WTC11 (cell line): Measurements from ENCODE around the gene ARHGAP15. TPM values are rescaled to one million over a fixed set of nuclear protein-coding genes. Genes with fewer than 3 reads are reported as not detected.
A peak's percentile ranks its signal among the peaks of the same experiment; 100 is the strongest.

ENCODE experiments used
- ATAC-seq: fragments of 200-7000 bp; cut with Tn5 transposase; 2 replicates; pipeline ENCODE4 v1.10.0; 2021; ENCODE audit warnings: mild to moderate bottlenecking, moderate library complexity
- CTCF ChIA-PET: fragments of 300-600 bp; sonication (Branson Sonifier 250); formaldehyde crosslinking; loops from one replicate; lab custom pipeline; 2021; ENCODE audit warnings: antibody characterized with exemption; lab: Charles Lee
- POLR2A ChIA-PET: fragments of 350-600 bp; sonication (Branson Sonifier 250); formaldehyde crosslinking; loops from one replicate; lab custom pipeline; 2021; ENCODE audit warnings: antibody characterized with exemption; lab: Charles Lee
- DNase-seq: peaks from one replicate; pipeline ENCODE4 v3.0.0; 2021; ENCODE audit warnings: low spot score
- H3K27ac Mint-ChIP-seq: 2 replicates; pipeline ENCODE4 v1.8.0; 2021; ENCODE audit warnings: mixed read lengths
- H3K27me3 Mint-ChIP-seq: 2 replicates; pipeline ENCODE4 v1.8.0; 2021; ENCODE audit warnings: low read depth, mild to moderate bottlenecking, moderate library complexity, mixed read lengths
- H3K36me3 Mint-ChIP-seq: 2 replicates; pipeline ENCODE4 v1.8.0; 2021; ENCODE audit warnings: mixed read lengths
- H3K4me1 Mint-ChIP-seq: 2 replicates; pipeline ENCODE4 v1.8.0; 2022; ENCODE audit warnings: mixed read lengths
- H3K4me3 Mint-ChIP-seq: 2 replicates; pipeline ENCODE4 v1.8.0; 2021; ENCODE audit warnings: mild to moderate bottlenecking, moderate library complexity, mixed read lengths
- H3K9me3 Mint-ChIP-seq: 2 replicates; pipeline ENCODE4 v1.8.0; 2021; ENCODE audit warnings: mixed read lengths
- ATF1 ChIP-seq: sonication (generic); formaldehyde crosslinking; IDR thresholded peaks from 2 replicates; pipeline ENCODE4 v1.8.1; 2023; ENCODE audit warnings: mild to moderate bottlenecking, moderate library complexity, missing genetic modification reagents
- CREM ChIP-seq: sonication (generic); formaldehyde crosslinking; IDR thresholded peaks from 2 replicates; pipeline ENCODE4 v1.8.1; 2022; ENCODE audit warnings: mild to moderate bottlenecking, missing genetic modification reagents, moderate library complexity
- ETV6 ChIP-seq: sonication (generic); formaldehyde crosslinking; IDR thresholded peaks from 2 replicates; pipeline ENCODE4 v1.8.1; 2022; ENCODE audit warnings: mild to moderate bottlenecking, missing genetic modification reagents
- FOXP1 ChIP-seq: sonication (generic); formaldehyde crosslinking; IDR thresholded peaks from 2 replicates; pipeline ENCODE4 v1.8.0; 2022; ENCODE audit warnings: missing genetic modification reagents, mild to moderate bottlenecking, moderate library complexity, borderline replicate concordance
- GTF2I ChIP-seq: fragments of 250-450 bp; sonication (Bioruptor Pico); conservative IDR thresholded peaks from 2 replicates; pipeline ENCODE4 v1.4.0; 2021; ENCODE audit warnings: mild to moderate bottlenecking
- IRF2 ChIP-seq: sonication (generic); formaldehyde crosslinking; IDR thresholded peaks from 2 replicates; pipeline ENCODE4 v1.8.0; 2022; ENCODE audit warnings: low read depth, missing genetic modification reagents, borderline replicate concordance
- KAT7 ChIP-seq: sonication (generic); formaldehyde crosslinking; IDR thresholded peaks from 2 replicates; pipeline ENCODE4 v1.8.1; 2023; ENCODE audit warnings: missing genetic modification reagents, mild to moderate bottlenecking, borderline replicate concordance
- NFATC4 ChIP-seq: fragments of 250-450 bp; sonication (Bioruptor Pico); IDR thresholded peaks from 2 replicates; pipeline ENCODE4 v1.9.0; 2021; ENCODE audit warnings: mild to moderate bottlenecking
- NFYB ChIP-seq: sonication (generic); formaldehyde crosslinking; conservative IDR thresholded peaks from 2 replicates; pipeline ENCODE4 v1.8.0; 2022; ENCODE audit warnings: low read depth, missing genetic modification reagents
- NR1H2 ChIP-seq: sonication (generic); formaldehyde crosslinking; IDR thresholded peaks from 2 replicates; pipeline ENCODE4 v1.9.0; 2021; ENCODE audit warnings: mild to moderate bottlenecking, moderate library complexity, missing genetic modification reagents
- NR2C2 ChIP-seq: sonication (generic); formaldehyde crosslinking; IDR thresholded peaks from 2 replicates; pipeline ENCODE4 v1.8.0; 2022; ENCODE audit warnings: mild to moderate bottlenecking, missing genetic modification reagents
- NR3C1 ChIP-seq: sonication (generic); formaldehyde crosslinking; conservative IDR thresholded peaks from 2 replicates; pipeline ENCODE4 v1.8.1; 2023; ENCODE audit warnings: low read depth, mild to moderate bottlenecking, missing genetic modification reagents
- SMAD3 ChIP-seq: sonication (generic); formaldehyde crosslinking; IDR thresholded peaks from 2 replicates; pipeline ENCODE4 v1.8.0; 2022; ENCODE audit warnings: missing genetic modification reagents, mild to moderate bottlenecking, borderline replicate concordance
- SMAD4 ChIP-seq: sonication (generic); formaldehyde crosslinking; IDR thresholded peaks from 2 replicates; pipeline ENCODE4 v1.8.0; 2022; ENCODE audit warnings: mild to moderate bottlenecking, missing genetic modification reagents
- SP1 ChIP-seq: sonication (generic); formaldehyde crosslinking; conservative IDR thresholded peaks from 2 replicates; pipeline ENCODE4 v1.8.1; 2022; ENCODE audit warnings: missing genetic modification reagents
- ZNF416 ChIP-seq: fragments of 250-450 bp; sonication (Bioruptor Pico); IDR thresholded peaks from 2 replicates; pipeline ENCODE4 v1.9.0; 2021; ENCODE audit warnings: mild to moderate bottlenecking, inconsistent platforms
- total RNA-seq: library from RNA; stranded (reverse); gene quantifications from 3 replicates; pipeline ENCODE4 v1.2.3, GENCODE V29; 2021
- TF ChIP-seq, protein P1 (sequence below): sonication (generic); formaldehyde crosslinking; conservative IDR thresholded peaks from 2 replicates; pipeline ENCODE4 v1.8.1; 2023; ENCODE audit warnings: mild to moderate bottlenecking, low read depth, missing genetic modification reagents, moderate library complexity
- TF ChIP-seq, protein P2 (sequence below): sonication (generic); formaldehyde crosslinking; IDR thresholded peaks from 2 replicates; pipeline ENCODE4 v1.8.1; 2022; ENCODE audit warnings: mild to moderate bottlenecking, missing genetic modification reagents, moderate library complexity, borderline replicate concordance
- TF ChIP-seq, protein P3 (sequence below): sonication (generic); formaldehyde crosslinking; IDR thresholded peaks from 2 replicates; pipeline ENCODE4 v1.8.0; 2023; ENCODE audit warnings: mild to moderate bottlenecking, missing genetic modification reagents
- TF ChIP-seq, protein P4 (sequence below): fragments of 250-450 bp; sonication (Bioruptor Pico); IDR thresholded peaks from 2 replicates; pipeline ENCODE4 v1.9.0; 2021; ENCODE audit warnings: mild to moderate bottlenecking
- TF ChIP-seq, protein P5 (sequence below): sonication (generic); formaldehyde crosslinking; IDR thresholded peaks from 2 replicates; pipeline ENCODE4 v1.8.1; 2022; ENCODE audit warnings: missing genetic modification reagents, borderline replicate concordance

ARHGAP15 gene
- total RNA-seq, 1 experiment from 2014 or later = 0.28 TPM

DNA sequence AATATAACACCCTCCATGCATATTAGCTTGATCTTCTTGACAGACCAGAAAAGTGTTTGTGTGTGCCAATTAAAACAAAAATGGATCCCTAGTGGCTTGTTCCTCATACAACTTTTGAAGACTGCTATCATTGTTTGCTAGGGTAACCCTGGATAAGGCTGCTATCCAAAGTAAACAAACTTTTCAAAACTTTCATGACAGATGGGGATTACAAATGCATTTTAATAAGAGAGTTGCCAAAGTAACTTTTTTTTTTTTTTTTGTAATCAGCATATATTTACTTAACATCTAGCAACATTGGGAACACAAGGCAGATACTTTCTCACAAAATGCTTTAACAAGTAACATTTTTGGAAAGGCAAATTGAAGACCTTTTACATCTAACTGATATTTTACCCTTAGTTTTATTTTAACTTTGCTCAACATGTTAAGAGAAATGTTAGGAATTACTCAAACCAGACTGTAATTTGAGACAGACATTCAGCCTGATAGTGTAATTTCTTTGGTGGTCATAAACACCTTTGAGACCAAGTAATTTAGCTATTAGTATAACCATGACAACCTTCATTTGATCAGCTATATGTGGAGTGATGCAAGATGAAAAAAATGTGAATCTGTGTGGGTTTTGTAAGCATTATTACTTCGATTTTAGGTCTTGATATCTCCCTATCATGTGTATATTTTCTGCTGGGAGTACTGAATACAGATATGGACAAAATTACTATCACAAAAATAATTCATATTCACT, 300.9 kb downstream of the ARHGAP15 start (continued):
- TF ChIP-seq CREM (CRISPR knock-in tag) = no peak
- TF ChIP-seq, all 79 proteins: peak for 0

DNA sequence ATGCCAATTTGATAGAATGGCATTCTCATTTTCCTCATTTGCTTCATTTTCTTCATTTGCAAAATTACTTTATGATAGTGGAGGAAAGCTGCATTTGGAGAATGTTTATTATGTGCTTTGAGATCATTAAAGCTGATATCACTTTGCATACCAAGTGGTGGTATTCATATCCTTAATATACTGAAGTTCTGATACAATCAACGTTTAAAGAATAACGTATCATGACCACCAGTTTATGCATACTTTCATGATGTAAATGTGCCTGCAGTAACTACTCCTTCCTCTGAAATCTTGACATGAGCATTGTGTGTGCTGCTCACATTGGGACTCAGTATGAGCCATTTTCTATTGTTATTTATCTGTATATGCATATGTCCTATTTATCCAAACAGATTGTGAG, 302.1 kb downstream of the ARHGAP15 start:
- Mint-ChIP-seq H3K36me3 (no peaks in the 10 kb centered on the region), H3K27ac (no peak overlapping the region), H3K27me3 (no peaks in the 10 kb centered on the region), H3K4me3 (no peak overlapping the region), H3K4me1 (no peaks in the 10 kb centered on the region), H3K9me3 (no peaks in the 10 kb centered on the region)
- ChIA-PET CTCF (no interaction called here), POLR2A (no interaction called here)
- TF ChIP-seq NFATC4 (CRISPR knock-in tag) = no peak
- TF ChIP-seq NR2C2 (CRISPR knock-in tag) = no peak
- DNase-seq = no peak
- ATAC-seq = no peak

DNA sequence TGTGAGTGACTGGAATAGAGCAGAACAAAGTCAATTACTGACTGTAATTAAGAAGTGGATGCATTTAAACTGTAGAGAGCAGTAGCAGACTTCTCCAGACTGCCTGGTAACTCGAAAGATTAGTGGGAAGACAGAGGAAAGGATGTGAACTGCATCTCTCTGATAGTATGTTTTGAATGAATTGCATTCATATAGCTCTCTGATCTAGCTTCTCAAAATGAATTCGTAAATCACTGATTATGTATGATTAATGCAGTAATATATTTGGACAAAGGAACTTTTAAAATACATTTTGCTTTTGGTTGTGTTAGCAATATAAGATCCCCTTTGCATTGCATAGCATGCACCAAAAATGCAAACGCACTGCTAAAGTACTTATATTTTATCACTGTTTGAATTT, 304.0 kb downstream of the ARHGAP15 start:
- no peak overlapping the region for H3K4me3 Mint-ChIP-seq
- ATAC-seq (peak; percentile 28; the same call in 1 of the 2 replicates), DNase-seq (no peak)
- H3K9me3 Mint-ChIP-seq = no peaks in the 10 kb centered on the region
- H3K4me1 Mint-ChIP-seq = no peaks in the 10 kb centered on the region
- no peaks in the 10 kb centered on the region for H3K27me3 Mint-ChIP-seq
- no peak overlapping the region for H3K27ac Mint-ChIP-seq
- TF ChIP-seq IRF2 (CRISPR knock-in tag) (no peak), ETV6 (no peak), ATF1 (no peak), FOXP1 (no peak), GTF2I (CRISPR knock-in tag) (no peak), NR1H2 (CRISPR knock-in tag) (no peak), SMAD3 (no peak), SMAD4 (CRISPR knock-in tag) (no peak), KAT7 (no peak), ZNF416 (CRISPR knock-in tag) (no peak), NFYB (no peak)
- TF ChIP-seq, protein P1, sequence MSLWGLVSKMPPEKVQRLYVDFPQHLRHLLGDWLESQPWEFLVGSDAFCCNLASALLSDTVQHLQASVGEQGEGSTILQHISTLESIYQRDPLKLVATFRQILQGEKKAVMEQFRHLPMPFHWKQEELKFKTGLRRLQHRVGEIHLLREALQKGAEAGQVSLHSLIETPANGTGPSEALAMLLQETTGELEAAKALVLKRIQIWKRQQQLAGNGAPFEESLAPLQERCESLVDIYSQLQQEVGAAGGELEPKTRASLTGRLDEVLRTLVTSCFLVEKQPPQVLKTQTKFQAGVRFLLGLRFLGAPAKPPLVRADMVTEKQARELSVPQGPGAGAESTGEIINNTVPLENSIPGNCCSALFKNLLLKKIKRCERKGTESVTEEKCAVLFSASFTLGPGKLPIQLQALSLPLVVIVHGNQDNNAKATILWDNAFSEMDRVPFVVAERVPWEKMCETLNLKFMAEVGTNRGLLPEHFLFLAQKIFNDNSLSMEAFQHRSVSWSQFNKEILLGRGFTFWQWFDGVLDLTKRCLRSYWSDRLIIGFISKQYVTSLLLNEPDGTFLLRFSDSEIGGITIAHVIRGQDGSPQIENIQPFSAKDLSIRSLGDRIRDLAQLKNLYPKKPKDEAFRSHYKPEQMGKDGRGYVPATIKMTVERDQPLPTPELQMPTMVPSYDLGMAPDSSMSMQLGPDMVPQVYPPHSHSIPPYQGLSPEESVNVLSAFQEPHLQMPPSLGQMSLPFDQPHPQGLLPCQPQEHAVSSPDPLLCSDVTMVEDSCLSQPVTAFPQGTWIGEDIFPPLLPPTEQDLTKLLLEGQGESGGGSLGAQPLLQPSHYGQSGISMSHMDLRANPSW (CRISPR knock-in tag) = no peak
- TF ChIP-seq, protein P2, sequence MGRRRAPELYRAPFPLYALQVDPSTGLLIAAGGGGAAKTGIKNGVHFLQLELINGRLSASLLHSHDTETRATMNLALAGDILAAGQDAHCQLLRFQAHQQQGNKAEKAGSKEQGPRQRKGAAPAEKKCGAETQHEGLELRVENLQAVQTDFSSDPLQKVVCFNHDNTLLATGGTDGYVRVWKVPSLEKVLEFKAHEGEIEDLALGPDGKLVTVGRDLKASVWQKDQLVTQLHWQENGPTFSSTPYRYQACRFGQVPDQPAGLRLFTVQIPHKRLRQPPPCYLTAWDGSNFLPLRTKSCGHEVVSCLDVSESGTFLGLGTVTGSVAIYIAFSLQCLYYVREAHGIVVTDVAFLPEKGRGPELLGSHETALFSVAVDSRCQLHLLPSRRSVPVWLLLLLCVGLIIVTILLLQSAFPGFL (CRISPR knock-in tag) = no peak
- H3K36me3 Mint-ChIP-seq = no peaks in the 10 kb centered on the region
- CTCF ChIA-PET = no interaction called here
- POLR2A ChIA-PET = no interaction called here

DNA sequence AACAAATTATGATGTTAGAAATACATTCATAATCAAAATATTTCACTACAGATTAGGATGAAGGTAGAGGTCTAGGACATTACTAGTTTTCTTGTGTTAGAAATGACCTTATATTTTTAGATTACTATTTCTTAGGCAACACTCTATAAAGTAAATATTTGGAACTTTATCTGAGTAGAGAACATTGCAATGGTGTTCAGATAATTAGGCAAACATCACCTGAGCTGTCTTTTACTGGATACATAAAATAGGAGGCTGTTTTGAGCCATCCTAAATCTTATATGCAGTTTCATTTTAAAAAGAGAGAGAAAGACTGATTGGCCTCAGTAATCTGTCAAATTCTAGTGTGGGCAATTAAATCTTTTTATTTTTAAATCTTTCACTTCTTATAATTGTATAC, 304.6 kb downstream of the ARHGAP15 start:
- H3K36me3 Mint-ChIP-seq = no peaks in the 10 kb centered on the region
- no peaks in the 10 kb centered on the region for H3K4me1 Mint-ChIP-seq
- H3K4me3 Mint-ChIP-seq = no peak overlapping the region
- H3K27me3 Mint-ChIP-seq = no peaks in the 10 kb centered on the region
- TF ChIP-seq, protein P3, sequence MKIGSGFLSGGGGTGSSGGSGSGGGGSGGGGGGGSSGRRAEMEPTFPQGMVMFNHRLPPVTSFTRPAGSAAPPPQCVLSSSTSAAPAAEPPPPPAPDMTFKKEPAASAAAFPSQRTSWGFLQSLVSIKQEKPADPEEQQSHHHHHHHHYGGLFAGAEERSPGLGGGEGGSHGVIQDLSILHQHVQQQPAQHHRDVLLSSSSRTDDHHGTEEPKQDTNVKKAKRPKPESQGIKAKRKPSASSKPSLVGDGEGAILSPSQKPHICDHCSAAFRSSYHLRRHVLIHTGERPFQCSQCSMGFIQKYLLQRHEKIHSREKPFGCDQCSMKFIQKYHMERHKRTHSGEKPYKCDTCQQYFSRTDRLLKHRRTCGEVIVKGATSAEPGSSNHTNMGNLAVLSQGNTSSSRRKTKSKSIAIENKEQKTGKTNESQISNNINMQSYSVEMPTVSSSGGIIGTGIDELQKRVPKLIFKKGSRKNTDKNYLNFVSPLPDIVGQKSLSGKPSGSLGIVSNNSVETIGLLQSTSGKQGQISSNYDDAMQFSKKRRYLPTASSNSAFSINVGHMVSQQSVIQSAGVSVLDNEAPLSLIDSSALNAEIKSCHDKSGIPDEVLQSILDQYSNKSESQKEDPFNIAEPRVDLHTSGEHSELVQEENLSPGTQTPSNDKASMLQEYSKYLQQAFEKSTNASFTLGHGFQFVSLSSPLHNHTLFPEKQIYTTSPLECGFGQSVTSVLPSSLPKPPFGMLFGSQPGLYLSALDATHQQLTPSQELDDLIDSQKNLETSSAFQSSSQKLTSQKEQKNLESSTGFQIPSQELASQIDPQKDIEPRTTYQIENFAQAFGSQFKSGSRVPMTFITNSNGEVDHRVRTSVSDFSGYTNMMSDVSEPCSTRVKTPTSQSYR (CRISPR knock-in tag) = no peak
- TF ChIP-seq NR3C1 (CRISPR knock-in tag) (no peak), NR2C2 (CRISPR knock-in tag) (no peak), SP1 (no peak)
- TF ChIP-seq, protein P4, sequence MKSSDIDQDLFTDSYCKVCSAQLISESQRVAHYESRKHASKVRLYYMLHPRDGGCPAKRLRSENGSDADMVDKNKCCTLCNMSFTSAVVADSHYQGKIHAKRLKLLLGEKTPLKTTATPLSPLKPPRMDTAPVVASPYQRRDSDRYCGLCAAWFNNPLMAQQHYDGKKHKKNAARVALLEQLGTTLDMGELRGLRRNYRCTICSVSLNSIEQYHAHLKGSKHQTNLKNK (CRISPR knock-in tag) = no peak
- TF ChIP-seq, protein P5, sequence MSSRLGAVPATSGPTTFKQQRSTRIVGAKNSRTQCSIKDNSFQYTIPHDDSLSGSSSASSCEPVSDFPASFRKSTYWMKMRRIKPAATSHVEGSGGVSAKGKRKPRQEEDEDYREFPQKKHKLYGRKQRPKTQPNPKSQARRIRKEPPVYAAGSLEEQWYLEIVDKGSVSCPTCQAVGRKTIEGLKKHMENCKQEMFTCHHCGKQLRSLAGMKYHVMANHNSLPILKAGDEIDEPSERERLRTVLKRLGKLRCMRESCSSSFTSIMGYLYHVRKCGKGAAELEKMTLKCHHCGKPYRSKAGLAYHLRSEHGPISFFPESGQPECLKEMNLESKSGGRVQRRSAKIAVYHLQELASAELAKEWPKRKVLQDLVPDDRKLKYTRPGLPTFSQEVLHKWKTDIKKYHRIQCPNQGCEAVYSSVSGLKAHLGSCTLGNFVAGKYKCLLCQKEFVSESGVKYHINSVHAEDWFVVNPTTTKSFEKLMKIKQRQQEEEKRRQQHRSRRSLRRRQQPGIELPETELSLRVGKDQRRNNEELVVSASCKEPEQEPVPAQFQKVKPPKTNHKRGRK (CRISPR knock-in tag) = no peak
- no peak overlapping the region for H3K27ac Mint-ChIP-seq
- DNase-seq = no peak
- ChIA-PET POLR2A (no interaction called here), CTCF (no interaction called here)
- ATAC-seq = no peak
- H3K9me3 Mint-ChIP-seq = no peaks in the 10 kb centered on the region
